GM18499 (cell line): ENCODE results near the gene TMEM80.
"Not testable (repeated sequence)": the region's sequence is repeated elsewhere in the genome, so short reads cannot be mapped to it uniquely, and the experiment has no call there.

Experiments
- ATAC-seq: cut with Tn5 transposase; IDR thresholded peaks from one replicate; pipeline ENCODE4 v1.9.1; 2021; ENCODE audit warnings: moderate number of reproducible peaks; ENCODE audit not compliant: insufficient read depth, unreplicated experiment

The TMEM80 gene

DNA sequence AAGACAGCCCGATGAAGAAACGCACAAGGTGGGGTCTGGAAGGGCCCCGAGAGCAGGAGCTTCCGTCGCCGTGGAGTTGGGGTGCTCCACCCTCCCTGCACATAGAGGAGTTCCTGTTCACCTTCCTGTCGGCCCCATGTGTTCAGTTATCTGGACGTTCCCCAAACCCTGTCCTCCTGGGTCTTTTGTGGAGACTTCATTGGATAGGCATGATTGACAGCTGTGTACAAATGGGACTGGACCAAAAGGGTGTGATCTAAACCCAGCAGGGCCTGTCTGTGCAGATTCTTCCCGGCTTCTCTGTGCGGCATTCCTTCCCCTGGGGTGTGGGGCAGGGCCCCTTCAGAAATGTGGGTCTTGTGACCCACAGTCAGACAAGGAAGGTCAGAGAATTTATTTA, 42.3 kb downstream of the TMEM80 start:
- ATAC-seq: not testable (repeated sequence)

DNA sequence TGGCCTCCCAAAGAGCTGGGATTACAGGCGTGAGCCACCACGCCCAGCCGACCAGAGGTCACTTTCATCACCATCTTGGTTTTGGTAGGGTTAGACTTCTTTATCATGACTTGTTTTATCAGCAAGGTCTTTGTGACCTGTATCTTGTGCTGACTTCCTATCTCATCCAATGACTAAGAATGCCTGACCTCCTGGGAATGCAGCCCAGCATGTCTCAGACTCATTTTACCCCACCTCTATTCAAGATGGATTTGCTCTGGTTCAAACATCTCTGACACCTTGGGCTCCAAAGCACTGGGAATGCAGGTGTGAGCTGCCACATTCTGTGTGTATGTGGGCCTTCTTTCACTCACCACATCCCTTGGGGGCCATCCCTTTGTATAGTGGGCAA, 46.5 kb downstream of the TMEM80 start:
- no peak for ATAC-seq

DNA sequence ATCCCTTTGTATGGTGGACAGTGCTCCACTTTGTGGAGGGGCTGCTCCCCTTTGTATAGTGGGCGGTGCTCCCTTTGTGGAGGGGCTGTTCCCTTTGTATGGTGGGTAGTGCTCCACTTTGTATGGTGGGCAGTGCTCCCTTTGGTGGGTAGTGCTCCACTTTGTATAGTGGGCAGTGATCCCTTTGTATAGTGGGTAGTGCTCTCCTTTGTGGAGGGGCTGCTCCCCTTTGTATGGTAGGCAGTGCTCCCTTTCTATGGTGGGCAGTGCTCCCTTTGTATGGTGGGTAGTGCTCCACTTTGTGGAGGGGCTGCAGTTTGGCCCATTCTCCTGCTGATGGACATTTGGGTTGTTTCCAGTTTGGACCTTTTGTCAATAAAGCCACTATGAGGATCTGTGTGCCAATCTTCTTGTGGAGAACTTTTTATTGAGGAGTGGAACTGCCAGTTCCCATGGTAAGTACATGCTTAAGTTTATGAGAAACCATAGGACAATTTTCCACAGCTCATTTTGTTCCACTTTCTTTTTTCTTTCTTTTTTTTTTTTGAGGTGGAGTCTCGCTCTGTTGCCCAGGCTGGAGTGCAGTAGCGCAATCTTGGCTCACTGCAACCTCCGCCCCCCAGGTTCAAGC, 47.1 kb downstream of the TMEM80 start:
- ATAC-seq: no peak

DNA sequence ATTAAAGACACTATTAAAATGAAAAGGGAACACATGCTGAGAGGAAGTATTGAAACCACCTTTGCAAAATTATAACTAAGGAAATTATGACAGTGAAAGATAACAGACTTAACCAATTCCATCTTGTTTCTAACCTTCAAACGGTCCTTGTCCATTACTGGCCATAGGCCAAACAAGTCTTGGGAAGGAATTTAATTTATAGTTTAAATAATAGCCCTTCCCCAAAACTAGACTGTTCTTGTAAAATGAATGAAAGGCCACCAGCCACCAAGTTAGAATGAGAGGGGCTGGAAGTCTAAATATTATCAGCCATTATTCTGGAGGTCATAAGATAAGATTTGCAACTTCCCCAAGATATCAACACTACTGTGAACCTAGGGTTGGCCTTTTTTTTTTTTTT, 49.8 kb downstream of the TMEM80 start:
- ATAC-seq: no peak

DNA sequence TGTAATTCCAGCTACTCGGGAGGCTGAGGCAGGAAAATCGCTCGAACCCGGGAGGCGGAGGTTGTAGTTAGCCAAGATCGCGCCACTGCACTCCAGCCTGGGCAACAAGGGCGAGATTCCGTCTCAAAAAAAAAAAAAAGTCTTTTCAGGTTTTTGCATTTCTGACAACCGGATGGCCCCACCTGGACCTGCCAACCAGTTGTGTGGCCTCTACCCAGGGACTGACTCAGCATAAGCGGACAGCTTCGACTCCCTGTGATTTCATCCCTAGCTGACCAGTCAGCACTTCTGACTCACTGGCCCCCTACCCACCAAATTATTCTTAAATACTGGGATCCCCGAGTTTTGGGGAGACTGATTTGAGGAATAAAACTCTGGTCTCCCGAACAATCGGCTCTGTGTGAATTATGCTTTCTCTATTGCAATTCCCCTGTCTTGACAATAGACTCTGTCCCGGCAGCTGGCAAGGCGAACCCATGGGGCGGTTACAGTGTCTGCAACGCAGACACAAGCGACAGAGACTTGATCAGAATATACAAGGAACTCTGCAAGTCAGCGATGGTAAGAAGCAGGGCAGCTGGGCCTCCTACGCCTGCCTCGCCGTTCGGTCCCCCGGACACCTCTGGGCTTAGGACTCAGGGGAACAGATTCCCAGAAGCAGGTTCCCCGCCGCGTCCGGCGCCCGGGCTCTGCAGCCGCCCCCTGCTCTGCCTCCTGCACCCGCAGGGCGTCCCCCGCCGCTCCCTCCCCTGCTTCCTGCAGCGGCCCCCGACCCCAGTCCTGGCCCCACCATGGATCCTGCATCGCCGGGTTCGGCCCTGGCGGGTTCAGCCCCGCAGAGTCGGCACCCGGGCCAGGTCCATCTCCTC, 50.9 kb downstream of the TMEM80 start:
- peak; percentile 12 for ATAC-seq

DNA sequence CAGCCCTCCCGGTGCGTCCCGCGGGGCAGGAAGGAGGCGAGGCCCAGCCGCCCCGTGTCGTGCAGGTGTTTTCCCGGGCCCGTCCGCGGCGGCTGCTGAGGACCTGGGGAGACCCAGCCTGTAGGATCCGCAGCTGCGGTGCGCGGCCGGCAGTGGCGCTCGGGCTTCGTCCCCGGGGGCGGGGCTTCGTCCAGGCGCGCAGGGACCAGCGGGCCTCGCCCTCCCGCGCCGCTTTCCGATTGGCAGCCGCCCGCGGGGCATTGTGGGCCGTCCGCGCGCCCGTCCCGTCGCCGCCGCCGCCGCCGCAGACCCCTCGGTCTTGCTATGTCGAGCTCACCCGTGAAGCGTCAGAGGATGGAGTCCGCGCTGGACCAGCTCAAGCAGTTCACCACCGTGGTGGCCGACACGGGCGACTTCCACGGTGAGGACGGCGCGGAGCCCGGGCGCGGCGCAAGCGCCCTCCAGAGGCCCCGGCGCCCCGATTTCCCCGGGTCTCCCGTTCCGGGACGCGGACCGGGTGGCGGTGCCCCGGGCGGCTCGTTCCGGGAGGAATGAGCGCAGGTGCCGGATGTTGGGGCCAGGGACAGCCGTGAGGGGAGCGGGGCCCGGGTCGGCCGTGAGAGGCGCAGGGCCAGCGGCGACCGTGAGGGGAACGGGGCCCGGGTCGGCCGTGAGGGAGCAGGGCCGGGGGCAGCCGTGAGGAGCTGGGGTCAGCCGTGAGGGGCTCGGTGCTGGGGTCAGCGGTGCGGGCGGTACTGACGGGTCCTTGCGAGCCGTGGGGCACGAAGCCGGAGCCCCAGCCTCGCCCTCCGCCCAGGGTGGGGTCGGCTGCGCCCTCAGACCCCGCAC, 51.8 kb downstream of the TMEM80 start, which contains the start of gene TALDO1:
Gene TALDO1 (plus strand): TSS at position 307 of the 849 bp plus-strand sequence. CDS start 18 bp downstream, at position 325.
- ATAC-seq: peak; percentile 48

DNA sequence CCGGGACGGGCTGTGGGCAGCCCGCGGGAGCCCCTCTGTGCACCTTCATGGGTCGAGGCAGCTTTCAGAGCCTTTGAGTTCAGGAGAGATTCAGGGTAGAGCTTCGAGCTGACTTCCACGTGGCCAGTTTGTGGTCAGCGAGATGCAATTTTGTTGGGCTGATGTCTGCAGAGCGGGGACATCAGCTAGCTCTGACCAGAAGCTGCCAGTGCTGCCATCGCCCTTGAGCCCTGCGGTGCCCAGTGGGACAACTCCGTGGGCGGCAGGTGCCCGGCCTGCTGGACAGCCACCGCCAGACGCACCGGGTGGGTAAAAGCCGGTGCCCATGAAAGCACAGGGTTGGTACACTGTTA, 52.4 kb downstream of the TMEM80 start:
- no peak for ATAC-seq

DNA sequence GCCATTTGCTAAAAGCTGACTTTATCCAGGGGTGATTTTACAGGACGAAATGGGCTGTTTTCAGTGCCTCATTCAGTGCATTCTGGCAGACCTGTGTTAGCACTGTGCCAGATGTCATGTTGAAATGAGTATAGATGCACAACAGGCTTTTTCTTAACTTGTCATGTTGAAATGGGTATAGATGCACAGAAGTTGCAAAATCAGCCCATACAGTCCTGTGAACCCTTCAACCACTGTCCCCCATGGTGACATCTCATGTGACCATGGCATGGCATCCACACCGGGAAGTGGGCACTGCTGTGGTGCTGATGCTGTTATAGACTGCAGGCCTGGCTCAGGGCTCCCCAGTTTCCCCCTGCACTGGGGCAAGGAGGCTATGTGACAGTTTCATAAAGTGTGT, 54.1 kb downstream of the TMEM80 start:
- no peak for ATAC-seq
